Activated CD4-positive, alpha-beta T cell treated with anti-CD3 and anti-CD28 coated beads, Interleukin-2, amount 50 U/mL, for 24 hours (primary cell): Measurements from ENCODE around the gene EXOC6.
"Not testable (repeated sequence)": the region's sequence is repeated elsewhere in the genome, so short reads cannot be mapped to it uniquely, and the experiment has no call there.

Source experiments
- DNase-seq, 2 donors: peaks; one replicate each; pipeline ENCODE4 v3.0.0-alpha.2; 2020; ENCODE audit warnings: low read depth in 1 of 2, low spot score in 1 of 2

The EXOC6 gene

DNA sequence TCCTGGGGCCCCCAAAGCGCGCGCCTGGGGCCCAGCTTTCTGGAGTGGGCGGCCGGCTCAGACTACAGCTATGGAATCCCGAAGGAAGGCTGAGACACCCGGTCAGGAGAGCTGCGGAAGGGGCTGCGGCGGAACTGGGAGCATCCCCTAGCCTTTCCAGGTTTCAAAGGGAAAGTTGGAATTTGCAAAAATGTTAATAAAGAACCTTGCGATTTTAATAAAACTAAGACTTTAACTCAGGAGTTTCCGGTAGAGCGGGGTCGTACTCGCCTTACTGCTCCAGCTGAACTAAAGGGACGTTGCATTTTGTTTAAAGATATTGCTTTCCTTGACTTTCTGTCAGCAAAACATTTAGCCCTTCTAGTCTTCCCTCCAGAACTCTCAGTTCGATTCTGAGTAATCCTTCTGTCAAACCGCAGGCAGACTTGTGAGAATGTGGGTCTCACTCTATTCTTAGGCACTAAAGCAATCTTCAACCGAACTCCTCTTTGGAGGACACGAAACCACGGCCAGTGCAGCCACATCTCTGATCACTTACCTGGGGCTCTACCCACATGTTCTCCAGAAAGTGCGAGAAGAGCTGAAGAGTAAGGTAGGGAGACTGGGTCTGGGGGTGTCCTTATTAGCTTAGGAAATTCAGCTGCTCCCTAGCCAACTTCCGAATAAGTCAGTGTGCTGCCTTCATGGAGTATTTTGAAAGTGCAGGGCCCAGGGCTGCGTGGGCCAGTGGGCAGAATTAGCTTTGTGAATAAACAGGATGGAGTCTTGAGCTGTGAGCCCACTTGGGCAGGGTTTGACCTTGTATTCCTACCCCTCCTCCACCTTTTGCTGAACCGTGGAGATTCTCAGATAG is 227.3 kb downstream of the EXOC6 start:
- DNase-seq = no peak

- DNase-seq = no peak
These were observed 228.6 kb downstream of the EXOC6 start for GRCh38 chr10:93076871-93077270.

GRCh38 chr10:93077860-93078337 is 229.6 kb downstream of the EXOC6 start:
- DNase-seq = no peak

GRCh38 chr10:93079663-93080349 is 231.5 kb downstream of the EXOC6 start:
- no peak for DNase-seq

DNA sequence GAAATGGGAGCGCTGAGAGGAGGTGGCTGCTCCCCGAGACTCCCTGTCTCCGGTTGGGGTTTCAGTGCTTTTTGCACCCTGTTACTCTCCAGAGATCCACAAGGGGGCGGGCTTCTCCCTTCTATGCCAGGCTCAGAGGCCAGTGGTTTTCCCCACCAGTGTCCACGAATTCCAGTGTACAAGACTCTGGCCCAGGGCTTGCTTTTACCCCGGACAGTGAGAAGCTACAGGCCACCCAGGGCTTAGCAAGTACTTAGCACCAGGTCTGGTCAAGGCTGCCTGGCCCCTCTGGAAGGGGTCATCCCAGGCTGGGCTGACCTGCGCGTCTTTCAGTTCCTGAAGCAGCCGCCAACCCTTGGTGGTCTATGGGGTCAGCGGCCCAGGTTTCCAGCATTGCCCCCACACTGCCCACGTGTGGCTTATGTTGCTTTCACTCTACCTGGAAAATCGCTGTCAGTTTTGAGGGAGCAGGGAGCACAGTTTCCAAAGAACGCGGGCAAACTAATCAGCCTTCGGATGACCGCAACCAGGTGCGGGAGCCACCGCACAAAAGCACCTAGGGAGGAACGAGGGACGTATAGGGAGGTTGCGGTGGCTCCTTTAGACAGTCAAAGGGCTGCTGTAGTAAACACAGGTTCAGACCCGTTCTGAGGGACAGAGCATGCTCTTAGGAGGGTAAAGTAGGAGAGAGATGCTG is 232.2 kb downstream of the EXOC6 start:
- peak in 1 of 2 donors; percentile 33 for DNase-seq

- DNase-seq = no peak
These were observed 233.0 kb downstream of the EXOC6 start for GRCh38 chr10:93081318-93081717.

DNA sequence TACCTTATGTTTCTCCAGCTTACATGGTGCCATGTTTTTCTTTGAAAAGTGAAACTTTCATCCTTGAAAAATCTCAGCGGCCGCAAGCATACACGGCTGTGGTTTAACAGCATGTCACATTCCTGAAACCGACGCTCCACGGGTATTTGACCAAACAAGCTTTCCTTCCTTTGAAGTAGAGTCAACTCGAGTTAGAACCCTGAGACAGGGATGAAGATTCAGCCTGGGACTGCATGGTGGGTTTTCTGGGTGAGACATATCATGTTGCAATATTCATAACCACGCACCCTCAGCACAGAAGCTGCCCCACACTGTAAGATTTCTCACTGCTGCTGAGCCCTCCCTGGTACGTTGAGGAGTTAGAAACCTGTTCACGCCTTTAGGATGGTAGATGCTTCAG is 233.5 kb downstream of the EXOC6 start:
- DNase-seq = no peak

- no peak for DNase-seq
These were observed 235.6 kb downstream of the EXOC6 start for GRCh38 chr10:93083743-93084539.

- no peak for DNase-seq
These were observed 237.0 kb downstream of the EXOC6 start for GRCh38 chr10:93085272-93085859.

GRCh38 chr10:93086289-93086688 is 238.0 kb downstream of the EXOC6 start:
- DNase-seq = no peak

DNA sequence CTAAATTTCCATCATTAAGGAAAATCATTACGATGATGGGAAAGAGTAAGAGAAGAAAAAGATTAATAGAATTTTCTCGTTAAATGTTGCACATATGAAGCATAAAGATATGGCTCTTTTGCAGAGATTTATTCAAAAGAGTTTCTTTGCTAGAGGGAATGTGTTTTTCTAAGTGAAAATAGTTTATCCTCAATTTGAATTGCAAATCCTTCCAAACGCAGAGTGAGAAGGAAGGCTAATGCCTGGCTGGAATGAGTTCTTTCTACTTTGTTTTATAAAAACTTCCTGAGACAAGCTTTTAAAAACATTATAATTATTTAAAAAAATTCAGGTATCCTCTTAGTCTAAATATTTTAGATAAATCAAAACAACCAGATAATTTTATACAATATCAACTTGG is 239.5 kb downstream of the EXOC6 start:
- no peak for DNase-seq

DNA sequence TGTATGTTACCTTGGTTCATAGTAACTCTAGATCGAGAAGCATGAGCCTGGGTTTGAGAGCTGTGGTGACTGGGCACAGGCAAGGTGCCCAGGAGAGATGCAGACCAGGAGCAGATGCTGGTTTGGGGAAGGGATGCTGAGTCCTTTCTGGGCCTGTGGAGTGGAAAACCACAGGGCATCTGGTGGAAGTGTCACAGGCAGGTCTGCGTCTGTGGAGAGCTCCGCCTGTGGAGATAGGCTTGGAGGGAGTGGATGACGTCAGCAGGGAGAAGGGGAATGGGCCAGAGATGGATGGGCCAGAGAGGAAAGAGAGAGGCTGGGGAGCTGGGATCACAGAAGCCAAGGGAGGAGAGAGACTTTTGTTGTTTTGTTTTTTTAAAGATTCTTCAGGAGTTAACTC is 240.1 kb downstream of the EXOC6 start:
- no peak for DNase-seq

- no peak for DNase-seq
These were observed 242.3 kb downstream of the EXOC6 start for GRCh38 chr10:93090619-93091018.

DNA sequence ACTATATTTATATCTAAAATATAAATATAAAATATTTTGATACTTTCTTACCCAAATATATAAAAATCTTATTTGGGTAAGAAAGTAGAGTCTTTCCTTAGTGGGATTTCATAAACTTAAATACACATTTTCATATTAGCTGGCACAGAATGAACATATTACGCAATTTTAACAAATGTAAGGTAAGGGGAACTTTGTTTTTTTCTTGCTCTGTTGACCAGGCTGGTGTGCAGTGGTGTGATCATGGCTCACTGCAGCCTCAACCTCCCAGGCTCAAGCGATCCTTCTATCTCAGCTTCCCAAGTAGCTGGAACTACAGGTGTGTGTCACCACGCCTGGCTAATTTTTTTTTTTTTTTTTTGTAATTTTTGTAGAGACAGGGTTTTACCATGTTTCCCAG is 243.6 kb downstream of the EXOC6 start:
- DNase-seq = no peak

- no peak for DNase-seq
These were observed 246.9 kb downstream of the EXOC6 start for GRCh38 chr10:93095225-93095624.

- no peak for DNase-seq
These were observed 248.6 kb downstream of the EXOC6 start for GRCh38 chr10:93096901-93097300.

DNA sequence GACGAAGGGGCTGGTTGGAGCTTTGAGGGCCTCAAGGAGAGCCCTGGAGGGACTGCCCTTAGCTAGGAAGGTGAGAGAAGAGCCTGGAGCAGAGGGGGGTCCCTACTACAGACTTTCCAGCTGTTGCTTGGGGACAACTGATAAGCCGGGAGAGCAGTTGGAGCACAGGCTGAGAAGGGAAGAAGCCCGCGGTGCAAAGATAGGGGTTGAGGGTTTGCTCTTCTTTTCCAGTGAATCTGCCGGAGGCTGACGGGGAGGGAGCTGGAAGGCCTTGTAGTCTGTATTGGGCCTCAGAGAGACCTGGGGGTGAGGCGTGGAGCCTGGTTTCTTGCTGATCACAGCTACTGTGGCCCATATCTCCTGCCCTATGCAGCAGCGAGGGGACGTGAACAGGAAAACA is 249.1 kb downstream of the EXOC6 start:
- DNase-seq = no peak

DNA sequence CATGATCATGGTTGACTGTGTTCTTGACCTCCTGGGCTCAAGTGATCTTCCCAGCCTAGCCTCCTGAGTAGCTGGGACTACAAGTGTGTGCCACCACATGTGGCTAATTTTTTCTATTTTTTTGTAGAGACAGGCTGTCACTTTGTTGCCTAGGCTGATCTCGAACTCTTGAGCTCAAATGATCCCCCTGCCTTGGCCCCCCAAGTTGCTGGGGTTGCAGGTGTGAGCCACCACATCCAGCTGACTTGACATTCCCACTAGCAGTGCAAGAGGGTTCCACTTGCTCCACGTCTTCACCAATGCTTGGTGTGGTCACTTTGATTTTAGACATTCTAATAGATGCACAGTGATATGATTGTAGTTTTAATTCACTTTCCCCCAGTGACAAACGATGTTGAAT is 250.5 kb downstream of the EXOC6 start:
- no peak for DNase-seq

- DNase-seq = no peak
These were observed 251.3 kb downstream of the EXOC6 start for GRCh38 chr10:93099670-93100069.

- DNase-seq = not testable (repeated sequence)
These were observed 252.8 kb downstream of the EXOC6 start for GRCh38 chr10:93101148-93101547.

DNA sequence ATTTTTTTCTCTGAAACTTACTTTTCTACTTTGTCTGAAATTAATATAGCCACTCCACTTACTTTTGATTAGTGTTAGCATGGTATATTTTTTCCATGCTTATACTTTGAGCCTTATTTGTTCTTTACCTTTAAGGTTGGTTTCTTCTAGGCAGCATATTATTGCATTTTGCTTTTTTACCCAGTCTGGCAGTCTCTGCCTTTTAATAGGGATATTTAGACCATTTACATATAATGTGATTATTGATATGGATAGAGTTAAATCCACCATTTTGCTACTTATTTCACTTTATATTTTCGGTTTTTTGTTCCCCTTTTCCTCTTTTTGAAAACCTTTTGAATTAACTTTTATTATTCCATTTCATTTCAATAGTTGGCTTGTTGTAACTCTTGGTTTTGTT is 255.6 kb downstream of the EXOC6 start:
- no peak for DNase-seq
